IMR-90 (cell line): ENCODE measurements around the gene SH3RF3. TPM values are rescaled to one million over a fixed set of nuclear protein-coding genes. Genes with fewer than 3 reads are reported as not detected.

Experiments
- ATAC-seq: fragments of 200-7000 bp; cut with Tn5 transposase; 2 replicates; pipeline ENCODE4 v1.9.1; 2020; ENCODE audit warnings: low read depth, mild to moderate bottlenecking, moderate library complexity
- BruUV-seq: library from RNA; stranded (reverse); fragments of 400-500 nt; replicated peaks from 2 replicates; lab custom pipeline; 2021; lab: Mats Ljungman, UMichigan
- CTCF ChIA-PET: fragments of 300-600 bp; formaldehyde crosslinking; extraction: SDS; loops from one replicate; lab custom pipeline; 2021; ENCODE audit warnings: antibody characterized with exemption; lab: Yijun Ruan, JAX
- POLR2A ChIA-PET: fragments of 300-600 bp; sonication (Branson Sonifier 250); formaldehyde crosslinking; loops from one replicate; lab custom pipeline; 2022; ENCODE audit warnings: antibody characterized with exemption; ENCODE audit not compliant: unreplicated experiment; lab: Charles Lee
- DNase-seq: peaks from one replicate; pipeline ENCODE4 v3.0.0; 2013
- H2AFZ ChIP-seq: replicated peaks from 2 replicates; pipeline ENCODE3; 2013; ENCODE audit warnings: low read length, mild to moderate bottlenecking; ENCODE audit not compliant: poor library complexity
- H2AK5ac ChIP-seq: 2 replicates; pipeline ENCODE4 v1.6.1; 2013; ENCODE audit warnings: low read depth, low read length, inconsistent platforms
- H2AK9ac ChIP-seq: replicated peaks from 2 replicates; pipeline ENCODE3; 2013; ENCODE audit warnings: mild to moderate bottlenecking, low read depth, low read length, moderate library complexity; ENCODE audit not compliant: poor library complexity
- H2BK120ac ChIP-seq: 2 replicates; pipeline ENCODE4 v1.6.1; 2013; ENCODE audit warnings: low read depth, low read length, inconsistent platforms
- H2BK15ac ChIP-seq: 3 replicates; pipeline ENCODE4 v1.6.1; 2013; ENCODE audit warnings: low read depth, low read length, inconsistent platforms
- H2BK20ac ChIP-seq: 2 replicates; pipeline ENCODE4 v1.6.1; 2013; ENCODE audit warnings: low read depth, mild to moderate bottlenecking, inconsistent platforms, low read length, moderate library complexity
- H2BK5ac ChIP-seq: 2 replicates; pipeline ENCODE4 v1.6.1; 2013; ENCODE audit warnings: mild to moderate bottlenecking, low read depth, low read length, inconsistent platforms; ENCODE audit not compliant: poor library complexity, severe bottlenecking
- H3K14ac ChIP-seq: replicated peaks from 2 replicates; pipeline ENCODE4 v1.6.1; 2013; ENCODE audit warnings: low read depth, low read length, inconsistent platforms
- H3K18ac ChIP-seq: 2 replicates; pipeline ENCODE4 v1.6.1; 2013; ENCODE audit warnings: low read depth, low read length, control low read depth
- H3K23ac ChIP-seq: 2 replicates; pipeline ENCODE4 v1.6.1; 2013; ENCODE audit warnings: low read depth, low read length, inconsistent platforms
- H3K27ac ChIP-seq: 2 replicates; pipeline ENCODE4 v1.5.1; 2013; ENCODE audit warnings: mild to moderate bottlenecking, control low read depth, low read length; ENCODE audit not compliant: insufficient read depth
- H3K27me3 ChIP-seq: 2 replicates; pipeline ENCODE4 v1.6.1; 2013; ENCODE audit warnings: low read length; ENCODE audit not compliant: control insufficient read depth, insufficient read depth
- H3K36me3 ChIP-seq: 2 replicates; pipeline ENCODE4 v1.6.1; 2013; ENCODE audit warnings: low read length, mixed read lengths; ENCODE audit not compliant: control insufficient read depth, insufficient read depth
- H3K4ac ChIP-seq: 2 replicates; pipeline ENCODE4 v1.6.1; 2013; ENCODE audit warnings: low read depth, low read length, inconsistent platforms
- H3K4me1 ChIP-seq: 2 replicates; pipeline ENCODE4 v1.6.1; 2013; ENCODE audit warnings: low read length, mixed read lengths; ENCODE audit not compliant: control insufficient read depth, insufficient read depth
- H3K4me2 ChIP-seq: 2 replicates; pipeline ENCODE4 v1.6.1; 2013; ENCODE audit warnings: low read depth, mild to moderate bottlenecking, control low read depth, low read length, moderate library complexity
- H3K4me3 ChIP-seq: 2 replicates; pipeline ENCODE4 v1.5.1; 2013; ENCODE audit warnings: low read depth, mild to moderate bottlenecking, control low read depth, low read length, moderate library complexity; ENCODE audit not compliant: insufficient read depth
- H3K56ac ChIP-seq: 2 replicates; pipeline ENCODE4 v1.6.1; 2013; ENCODE audit warnings: low read length, inconsistent platforms; ENCODE audit not compliant: insufficient read depth; ENCODE audit errors: extremely low read depth
- H3K79me1 ChIP-seq, 2 experiments: 2 replicates each; pipeline ENCODE4 v1.6.1; 2013; ENCODE audit warnings: low read length in 2 of 2, inconsistent platforms in 1 of 2, low read depth in 1 of 2
- H3K9ac ChIP-seq: 2 replicates; pipeline ENCODE4 v1.6.1; 2013; ENCODE audit warnings: low read depth, low read length, control low read depth
- H3K9me1 ChIP-seq: 2 replicates; pipeline ENCODE4 v1.6.1; 2013; ENCODE audit warnings: low read length, inconsistent platforms; ENCODE audit not compliant: insufficient read depth
- H3K9me3 ChIP-seq: 2 replicates; pipeline ENCODE4 v1.6.1; 2013; ENCODE audit warnings: low read length; ENCODE audit not compliant: control insufficient read depth, insufficient read depth
- H4K20me1 ChIP-seq: 2 replicates; pipeline ENCODE4 v1.6.1; 2013; ENCODE audit warnings: low read length, inconsistent platforms; ENCODE audit not compliant: insufficient read depth
- H4K5ac ChIP-seq: 2 replicates; pipeline ENCODE4 v1.6.1; 2013; ENCODE audit warnings: mild to moderate bottlenecking, low read depth, low read length, control low read depth
- H4K8ac ChIP-seq, 2 experiments: 2 replicates each; pipeline ENCODE4 v1.6.1; 2013; ENCODE audit warnings: low read depth in 2 of 2, low read length in 2 of 2, control low read depth in 1 of 2, inconsistent platforms in 1 of 2
- H4K91ac ChIP-seq: 2 replicates; pipeline ENCODE4 v1.6.1; 2013; ENCODE audit warnings: low read depth, low read length, inconsistent platforms; ENCODE audit not compliant: insufficient read depth
- BHLHE40 ChIP-seq: fragments of 150-350 bp; IDR thresholded peaks from 2 replicates; pipeline ENCODE4 v1.6.1; 2016; ENCODE audit warnings: mild to moderate bottlenecking, low read depth, low read length
- CEBPB ChIP-seq: IDR thresholded peaks from 2 replicates; pipeline ENCODE4 v1.6.1; 2012; ENCODE audit warnings: low read depth, low read length, improper control_type of control experiment
- CHD1 ChIP-seq: IDR thresholded peaks from 2 replicates; pipeline ENCODE4 v1.6.1; 2012; ENCODE audit warnings: low read depth, low read length, improper control_type of control experiment
- FOS ChIP-seq: fragments of 150-350 bp; IDR thresholded peaks from 2 replicates; pipeline ENCODE4 v1.6.1; 2016; ENCODE audit warnings: low read depth, low read length
- MAFK ChIP-seq: IDR thresholded peaks from 2 replicates; pipeline ENCODE4 v1.6.1; 2012; ENCODE audit warnings: low read depth, low read length, improper control_type of control experiment
- MAZ ChIP-seq: IDR thresholded peaks from 2 replicates; pipeline ENCODE4 v1.6.1; 2012; ENCODE audit warnings: low read depth, mild to moderate bottlenecking, low read length, improper control_type of control experiment, moderate library complexity, borderline replicate concordance
- MXI1 ChIP-seq: IDR thresholded peaks from 2 replicates; pipeline ENCODE4 v1.6.1; 2012; ENCODE audit warnings: low read depth, mild to moderate bottlenecking, low read length, moderate library complexity, borderline replicate concordance
- NFE2L2 ChIP-seq: fragments of 150-350 bp; IDR thresholded peaks from 2 replicates; pipeline ENCODE4 v1.6.1; 2016; ENCODE audit warnings: low read depth, mild to moderate bottlenecking, low read length
- POLR2A ChIP-seq: IDR thresholded peaks from 2 replicates; pipeline ENCODE4 v1.6.1; 2012; ENCODE audit warnings: mild to moderate bottlenecking, low read depth, low read length
- RAD21 ChIP-seq: IDR thresholded peaks from 2 replicates; pipeline ENCODE4 v1.6.1; 2012; ENCODE audit warnings: low read length, improper control_type of control experiment
- RCOR1 ChIP-seq: IDR thresholded peaks from 2 replicates; pipeline ENCODE4 v1.6.1; 2012; ENCODE audit warnings: mild to moderate bottlenecking, low read length, improper control_type of control experiment; ENCODE audit not compliant: insufficient replicate concordance
- RFX5 ChIP-seq: IDR thresholded peaks from 2 replicates; pipeline ENCODE4 v1.8.0; 2012; ENCODE audit warnings: low read depth, mild to moderate bottlenecking, low read length, moderate library complexity
- SMC3 ChIP-seq: fragments of 150-350 bp; IDR thresholded peaks from 2 replicates; pipeline ENCODE4 v1.6.1; 2016; ENCODE audit warnings: low read depth, mild to moderate bottlenecking, antibody characterized with exemption, low read length, moderate library complexity
- WGBS, 2 experiments: methylation state at CpG; one replicate each; pipeline versions ENCODE4 v1.1.5 to v1.1.7; 2013; ENCODE audit warnings: missing lambda C conversion rate in 2 of 2; ENCODE audit not compliant: insufficient read length in 1 of 2; ENCODE audit errors: extremely low coverage in 2 of 2; 5-methylcytosine and 5-hydroxymethylcytosine counted together
- dilution Hi-C: fragments of 300-500 bp; cut with HindIII; formaldehyde crosslinking; loops from one replicate; pipeline ENCODE4 v1.14.3; 2018; ENCODE audit warnings: low sequenced_read_pairs; ENCODE audit not compliant: unreplicated experiment
- in situ Hi-C: fragments of 300-500 bp; cut with MboI; formaldehyde crosslinking; loops from 3 replicates; pipeline ENCODE4 v1.14.3; 2019; ENCODE audit warnings: low sequenced_read_pairs, inconsistent platforms, mixed read lengths
- intact Hi-C: fragments of 100-400 bp; cut with micrococcal nuclease; formaldehyde crosslinking; loops from 2 replicates; pipeline ENCODE4 v1.10.0; 2022
- polyA plus RNA-seq, 3 experiments: library from polyadenylated mRNA; depleted of rRNA; stranded (reverse); fragments of >200 nt; gene quantifications; 2 replicates each; pipeline ENCODE4 v1.2.3, GENCODE V29; 2012; ENCODE audit warnings: low replicate concordance in 1 of 3
- total RNA-seq: library from RNA; depleted of rRNA; stranded (reverse); fragments of >200 nt; gene quantifications from 2 replicates; pipeline ENCODE4 v1.2.3, GENCODE V29; 2012
- TF ChIP-seq, protein P1 (sequence below): fragments of 150-350 bp; IDR thresholded peaks from 2 replicates; pipeline ENCODE4 v1.6.1; 2017; ENCODE audit warnings: mild to moderate bottlenecking, antibody characterized with exemption, low read length, low read depth
- TF ChIP-seq, protein P2 (sequence below): conservative IDR thresholded peaks from 2 replicates; pipeline ENCODE4 v1.5.1; 2012; ENCODE audit warnings: mild to moderate bottlenecking, low read depth, low read length, improper control_type of control experiment
- TF ChIP-seq, protein P3 (sequence below): fragments of 150-350 bp; IDR thresholded peaks from 2 replicates; pipeline ENCODE4 v1.6.1; 2016; ENCODE audit warnings: low read depth, mild to moderate bottlenecking, low read length, moderate library complexity, borderline replicate concordance

Gene SH3RF3
- total and polyA plus RNA-seq, 2 of the 4 experiments (the other 2 are of a cell fraction), result 3.4 to 5.3 TPM

DNA sequence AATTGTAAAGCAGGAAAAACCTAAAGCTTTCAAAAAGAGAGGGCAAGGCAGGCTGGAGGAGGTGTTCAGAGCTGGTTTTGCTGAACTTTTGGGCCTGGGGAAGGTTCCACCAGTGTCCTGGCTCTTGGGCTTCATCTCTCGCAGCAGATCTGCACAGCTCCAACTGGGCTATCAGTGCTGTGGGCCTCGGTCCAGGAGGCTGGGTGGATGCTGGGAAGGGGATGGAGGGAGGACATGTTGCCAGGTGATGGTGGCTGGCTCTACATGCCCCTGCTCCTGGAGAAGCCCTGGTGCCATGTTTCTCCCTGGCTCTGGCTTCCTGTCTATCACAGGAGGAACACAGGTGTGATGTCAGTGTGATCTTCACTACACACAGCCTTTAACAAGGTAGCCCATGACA is 187.1 kb downstream of the SH3RF3 start:
- no TSS peak for BruUV-seq
- intact Hi-C loops, result loop anchor here (5.0 kb wide), 1 partner anchor 74 kb away; no protein-coding TSS in a partner anchor
- CTCF ChIA-PET, result no interaction called here

More for the DNA sequence above, 187.1 kb downstream of the SH3RF3 start:
- ATAC-seq (no peak), DNase-seq (no peak)
- Histone ChIP-seq H3K36me3 (no peaks in the 10 kb centered on the region), H3K4ac (peak overlapping the region; percentile 36), H3K4me1 (peaks cover 30% of the 10 kb centered on the region), H2BK120ac (no peak overlapping the region), H2AK9ac (no peak overlapping the region), H4K20me1 (peaks cover 55% of the 10 kb centered on the region), H3K27me3 (no peaks in the 10 kb centered on the region), H3K18ac (no peak overlapping the region), H3K14ac (no peak overlapping the region), H4K5ac (no peak overlapping the region), H3K4me3 (no peak overlapping the region), H3K9ac (no peak overlapping the region), H3K27ac (no peak overlapping the region), H4K91ac (peak overlapping the region; percentile 29; the same call in 1 of the 2 replicates), H3K9me3 (no peaks in the 10 kb centered on the region), H2AK5ac (peak overlapping the region; percentile 57), H2BK5ac (no peak overlapping the region), H4K8ac (no peak overlapping the region), H2BK15ac (no peak overlapping the region), H2BK20ac (no peak overlapping the region), H3K79me1 (peaks cover 54 to 88% of the 10 kb centered on the region in 2 experiments), H3K56ac (no peak overlapping the region), H2AFZ (no peak overlapping the region), H3K23ac (peak overlapping the region; percentile 40; the same call in 1 of the 2 replicates), H3K9me1 (peaks cover 43% of the 10 kb centered on the region), H3K4me2 (no peak overlapping the region)
- POLR2A ChIA-PET, result no interaction called here
- TF ChIP-seq BHLHE40, result no peak
- no peak for TF ChIP-seq SMC3
- TF ChIP-seq RAD21, result no peak
- TF ChIP-seq CEBPB, result no peak
- TF ChIP-seq MAFK, result no peak
- TF ChIP-seq, protein P1, sequence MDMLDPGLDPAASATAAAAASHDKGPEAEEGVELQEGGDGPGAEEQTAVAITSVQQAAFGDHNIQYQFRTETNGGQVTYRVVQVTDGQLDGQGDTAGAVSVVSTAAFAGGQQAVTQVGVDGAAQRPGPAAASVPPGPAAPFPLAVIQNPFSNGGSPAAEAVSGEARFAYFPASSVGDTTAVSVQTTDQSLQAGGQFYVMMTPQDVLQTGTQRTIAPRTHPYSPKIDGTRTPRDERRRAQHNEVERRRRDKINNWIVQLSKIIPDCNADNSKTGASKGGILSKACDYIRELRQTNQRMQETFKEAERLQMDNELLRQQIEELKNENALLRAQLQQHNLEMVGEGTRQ, result no peak
- TF ChIP-seq, protein P2, sequence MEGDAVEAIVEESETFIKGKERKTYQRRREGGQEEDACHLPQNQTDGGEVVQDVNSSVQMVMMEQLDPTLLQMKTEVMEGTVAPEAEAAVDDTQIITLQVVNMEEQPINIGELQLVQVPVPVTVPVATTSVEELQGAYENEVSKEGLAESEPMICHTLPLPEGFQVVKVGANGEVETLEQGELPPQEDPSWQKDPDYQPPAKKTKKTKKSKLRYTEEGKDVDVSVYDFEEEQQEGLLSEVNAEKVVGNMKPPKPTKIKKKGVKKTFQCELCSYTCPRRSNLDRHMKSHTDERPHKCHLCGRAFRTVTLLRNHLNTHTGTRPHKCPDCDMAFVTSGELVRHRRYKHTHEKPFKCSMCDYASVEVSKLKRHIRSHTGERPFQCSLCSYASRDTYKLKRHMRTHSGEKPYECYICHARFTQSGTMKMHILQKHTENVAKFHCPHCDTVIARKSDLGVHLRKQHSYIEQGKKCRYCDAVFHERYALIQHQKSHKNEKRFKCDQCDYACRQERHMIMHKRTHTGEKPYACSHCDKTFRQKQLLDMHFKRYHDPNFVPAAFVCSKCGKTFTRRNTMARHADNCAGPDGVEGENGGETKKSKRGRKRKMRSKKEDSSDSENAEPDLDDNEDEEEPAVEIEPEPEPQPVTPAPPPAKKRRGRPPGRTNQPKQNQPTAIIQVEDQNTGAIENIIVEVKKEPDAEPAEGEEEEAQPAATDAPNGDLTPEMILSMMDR, result no peak
- TF ChIP-seq FOS, result no peak
- no peak for TF ChIP-seq MXI1
- no peak for TF ChIP-seq RCOR1
- TF ChIP-seq, protein P3, sequence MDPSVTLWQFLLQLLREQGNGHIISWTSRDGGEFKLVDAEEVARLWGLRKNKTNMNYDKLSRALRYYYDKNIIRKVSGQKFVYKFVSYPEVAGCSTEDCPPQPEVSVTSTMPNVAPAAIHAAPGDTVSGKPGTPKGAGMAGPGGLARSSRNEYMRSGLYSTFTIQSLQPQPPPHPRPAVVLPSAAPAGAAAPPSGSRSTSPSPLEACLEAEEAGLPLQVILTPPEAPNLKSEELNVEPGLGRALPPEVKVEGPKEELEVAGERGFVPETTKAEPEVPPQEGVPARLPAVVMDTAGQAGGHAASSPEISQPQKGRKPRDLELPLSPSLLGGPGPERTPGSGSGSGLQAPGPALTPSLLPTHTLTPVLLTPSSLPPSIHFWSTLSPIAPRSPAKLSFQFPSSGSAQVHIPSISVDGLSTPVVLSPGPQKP, result no peak
- no peak for TF ChIP-seq NFE2L2
- TF ChIP-seq MAZ, result no peak
- no peak for TF ChIP-seq POLR2A
- TF ChIP-seq RFX5, result no peak
- TF ChIP-seq CHD1, result no peak
- WGBS, 2 experiments, result 74% methylated on average over 2 of the region's 2 CpGs; no CpG with 5 or more reads in 1 of the 2 experiments
- dilution Hi-C loops (no loop called here), in situ Hi-C loops (no loop called here)
